ENCODE results near the gene MAST3. TPM values are rescaled to one million over a fixed set of nuclear protein-coding genes. Genes with fewer than 3 reads are reported as not detected.
A peak's percentile ranks its signal among the peaks of the same experiment; 100 is the strongest.

MAST3 gene
- total and polyA plus RNA-seq, 2 of the 13 experiments (the other 11 are each of a cell fraction or from before 2014, with no cell fraction given): 4.1 to 4.6 TPM

DNA sequence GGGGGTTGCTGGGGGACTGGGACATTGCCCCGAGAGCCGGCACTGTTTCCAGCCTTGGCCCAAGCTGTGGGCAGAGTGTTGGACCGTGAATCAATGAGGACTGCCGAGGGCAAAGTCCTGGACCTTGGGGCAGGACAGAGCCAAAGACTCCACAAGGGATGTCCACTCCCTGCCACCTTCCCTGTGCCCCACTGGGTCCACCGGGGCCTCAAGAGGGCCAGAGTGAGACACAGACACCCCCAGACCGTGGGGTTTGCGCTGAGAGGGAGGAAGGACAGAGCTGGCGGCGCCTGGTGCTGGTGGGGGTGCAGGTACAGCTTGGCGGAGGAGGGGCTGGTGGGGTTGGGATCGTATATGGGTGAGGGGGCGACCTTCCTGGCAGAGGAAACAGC, 11.8 kb downstream of the MAST3 start (continued):
- TF ChIP-seq, protein P1, sequence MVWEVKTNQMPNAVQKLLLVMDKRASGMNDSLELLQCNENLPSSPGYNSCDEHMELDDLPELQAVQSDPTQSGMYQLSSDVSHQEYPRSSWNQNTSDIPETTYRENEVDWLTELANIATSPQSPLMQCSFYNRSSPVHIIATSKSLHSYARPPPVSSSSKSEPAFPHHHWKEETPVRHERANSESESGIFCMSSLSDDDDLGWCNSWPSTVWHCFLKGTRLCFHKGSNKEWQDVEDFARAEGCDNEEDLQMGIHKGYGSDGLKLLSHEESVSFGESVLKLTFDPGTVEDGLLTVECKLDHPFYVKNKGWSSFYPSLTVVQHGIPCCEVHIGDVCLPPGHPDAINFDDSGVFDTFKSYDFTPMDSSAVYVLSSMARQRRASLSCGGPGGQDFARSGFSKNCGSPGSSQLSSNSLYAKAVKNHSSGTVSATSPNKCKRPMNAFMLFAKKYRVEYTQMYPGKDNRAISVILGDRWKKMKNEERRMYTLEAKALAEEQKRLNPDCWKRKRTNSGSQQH (CRISPR knock-in tag; IDR thresholded peaks at IDR 0.05; ENCODE audit: low read depth): no peak
- TF ChIP-seq SRSF4 (IDR thresholded peaks at IDR 0.05; ENCODE audit: low read depth, low read length, poor library complexity, severe bottlenecking) (no peak), ZNF850 (CRISPR knock-in tag; conservative IDR thresholded peaks at IDR 0.05) (no peak), MBD4 (IDR thresholded peaks at IDR 0.05; ENCODE audit: borderline replicate concordance, low read length) (no peak), SKI (IDR thresholded peaks at IDR 0.05; ENCODE audit: partially characterized antibody) (peak; percentile 20), ZNF274 (CRISPR knock-in tag; IDR thresholded peaks at IDR 0.05) (no peak), HNF4A (CRISPR knock-in tag; IDR thresholded peaks at IDR 0.05) (peak; percentile 97), ZMYM2 (CRISPR knock-in tag; IDR thresholded peaks at IDR 0.05) (peak; percentile 91; the same call in 1 of the 2 replicates), ZNF367 (CRISPR knock-in tag; IDR thresholded peaks at IDR 0.05; ENCODE audit: borderline replicate concordance) (no peak), RFX5 (IDR thresholded peaks at IDR 0.05; ENCODE audit: low read depth, low read length) (no peak), ZBTB3 (CRISPR knock-in tag; IDR thresholded peaks at IDR 0.05; ENCODE audit: borderline replicate concordance, low read depth) (no peak), SRF (IDR thresholded peaks at IDR 0.05; ENCODE audit: low read depth, low read length) (no peak), ZNF17 (CRISPR knock-in tag; IDR thresholded peaks at IDR 0.05) (no peak), CBX5 (CRISPR knock-in tag; IDR thresholded peaks at IDR 0.05; ENCODE audit: borderline replicate concordance) (no peak)
- TF ChIP-seq, protein P2, sequence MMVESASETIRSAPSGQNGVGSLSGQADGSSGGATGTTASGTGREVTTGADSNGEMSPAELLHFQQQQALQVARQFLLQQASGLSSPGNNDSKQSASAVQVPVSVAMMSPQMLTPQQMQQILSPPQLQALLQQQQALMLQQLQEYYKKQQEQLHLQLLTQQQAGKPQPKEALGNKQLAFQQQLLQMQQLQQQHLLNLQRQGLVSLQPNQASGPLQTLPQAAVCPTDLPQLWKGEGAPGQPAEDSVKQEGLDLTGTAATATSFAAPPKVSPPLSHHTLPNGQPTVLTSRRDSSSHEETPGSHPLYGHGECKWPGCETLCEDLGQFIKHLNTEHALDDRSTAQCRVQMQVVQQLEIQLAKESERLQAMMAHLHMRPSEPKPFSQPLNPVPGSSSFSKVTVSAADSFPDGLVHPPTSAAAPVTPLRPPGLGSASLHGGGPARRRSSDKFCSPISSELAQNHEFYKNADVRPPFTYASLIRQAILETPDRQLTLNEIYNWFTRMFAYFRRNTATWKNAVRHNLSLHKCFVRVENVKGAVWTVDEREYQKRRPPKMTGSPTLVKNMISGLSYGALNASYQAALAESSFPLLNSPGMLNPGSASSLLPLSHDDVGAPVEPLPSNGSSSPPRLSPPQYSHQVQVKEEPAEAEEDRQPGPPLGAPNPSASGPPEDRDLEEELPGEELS (CRISPR knock-in tag; IDR thresholded peaks at IDR 0.05): no peak
- TF ChIP-seq, protein P3, sequence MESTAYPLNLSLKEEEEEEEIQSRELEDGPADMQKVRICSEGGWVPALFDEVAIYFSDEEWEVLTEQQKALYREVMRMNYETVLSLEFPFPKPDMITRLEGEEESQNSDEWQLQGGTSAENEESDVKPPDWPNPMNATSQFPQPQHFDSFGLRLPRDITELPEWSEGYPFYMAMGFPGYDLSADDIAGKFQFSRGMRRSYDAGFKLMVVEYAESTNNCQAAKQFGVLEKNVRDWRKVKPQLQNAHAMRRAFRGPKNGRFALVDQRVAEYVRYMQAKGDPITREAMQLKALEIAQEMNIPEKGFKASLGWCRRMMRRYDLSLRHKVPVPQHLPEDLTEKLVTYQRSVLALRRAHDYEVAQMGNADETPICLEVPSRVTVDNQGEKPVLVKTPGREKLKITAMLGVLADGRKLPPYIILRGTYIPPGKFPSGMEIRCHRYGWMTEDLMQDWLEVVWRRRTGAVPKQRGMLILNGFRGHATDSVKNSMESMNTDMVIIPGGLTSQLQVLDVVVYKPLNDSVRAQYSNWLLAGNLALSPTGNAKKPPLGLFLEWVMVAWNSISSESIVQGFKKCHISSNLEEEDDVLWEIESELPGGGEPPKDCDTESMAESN (CRISPR knock-in tag; conservative IDR thresholded peaks at IDR 0.05): 0 out of 2 replicates have a peak, but pooled peaks have one; percentile 19
- TF ChIP-seq, protein P4, sequence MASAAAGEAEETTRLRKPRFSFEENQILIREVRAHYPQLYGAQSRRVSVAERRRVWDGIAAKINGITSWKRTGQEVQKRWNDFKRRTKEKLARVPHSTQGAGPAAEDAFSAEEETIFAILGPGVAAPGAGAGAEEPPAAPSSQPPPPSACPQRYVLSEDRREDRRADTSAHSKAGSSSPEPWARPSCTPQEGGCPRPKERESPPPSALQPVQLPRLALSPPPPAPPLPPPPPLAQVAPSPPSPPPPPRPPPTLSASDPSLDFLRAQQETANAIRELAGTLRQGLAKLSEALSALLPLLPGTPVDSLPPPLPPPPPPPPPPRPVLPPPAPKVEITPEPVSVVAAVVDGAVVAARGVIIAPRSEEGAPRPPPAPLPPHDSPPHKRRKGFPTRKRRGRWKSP (CRISPR knock-in tag; IDR thresholded peaks at IDR 0.05): no peak
- TF ChIP-seq, protein P5, sequence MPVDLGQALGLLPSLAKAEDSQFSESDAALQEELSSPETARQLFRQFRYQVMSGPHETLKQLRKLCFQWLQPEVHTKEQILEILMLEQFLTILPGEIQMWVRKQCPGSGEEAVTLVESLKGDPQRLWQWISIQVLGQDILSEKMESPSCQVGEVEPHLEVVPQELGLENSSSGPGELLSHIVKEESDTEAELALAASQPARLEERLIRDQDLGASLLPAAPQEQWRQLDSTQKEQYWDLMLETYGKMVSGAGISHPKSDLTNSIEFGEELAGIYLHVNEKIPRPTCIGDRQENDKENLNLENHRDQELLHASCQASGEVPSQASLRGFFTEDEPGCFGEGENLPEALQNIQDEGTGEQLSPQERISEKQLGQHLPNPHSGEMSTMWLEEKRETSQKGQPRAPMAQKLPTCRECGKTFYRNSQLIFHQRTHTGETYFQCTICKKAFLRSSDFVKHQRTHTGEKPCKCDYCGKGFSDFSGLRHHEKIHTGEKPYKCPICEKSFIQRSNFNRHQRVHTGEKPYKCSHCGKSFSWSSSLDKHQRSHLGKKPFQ (CRISPR knock-in tag; IDR thresholded peaks at IDR 0.05; ENCODE audit: insufficient replicate concordance): no peak
- TF ChIP-seq, protein P6, sequence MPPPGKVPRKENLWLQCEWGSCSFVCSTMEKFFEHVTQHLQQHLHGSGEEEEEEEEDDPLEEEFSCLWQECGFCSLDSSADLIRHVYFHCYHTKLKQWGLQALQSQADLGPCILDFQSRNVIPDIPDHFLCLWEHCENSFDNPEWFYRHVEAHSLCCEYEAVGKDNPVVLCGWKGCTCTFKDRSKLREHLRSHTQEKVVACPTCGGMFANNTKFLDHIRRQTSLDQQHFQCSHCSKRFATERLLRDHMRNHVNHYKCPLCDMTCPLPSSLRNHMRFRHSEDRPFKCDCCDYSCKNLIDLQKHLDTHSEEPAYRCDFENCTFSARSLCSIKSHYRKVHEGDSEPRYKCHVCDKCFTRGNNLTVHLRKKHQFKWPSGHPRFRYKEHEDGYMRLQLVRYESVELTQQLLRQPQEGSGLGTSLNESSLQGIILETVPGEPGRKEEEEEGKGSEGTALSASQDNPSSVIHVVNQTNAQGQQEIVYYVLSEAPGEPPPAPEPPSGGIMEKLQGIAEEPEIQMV (CRISPR knock-in tag; IDR thresholded peaks at IDR 0.05; ENCODE audit: low read depth): no peak

Measured in HepG2 (cell line).